Epithelial cell of esophagus (primary cell): ENCODE results near the gene CARHSP1.

Experiments
- DNase-seq: peaks from one replicate; pipeline ENCODE4 v3.0.0; 2010; ENCODE audit warnings: low read depth
- H3K4me3 ChIP-seq: 2 replicates; pipeline ENCODE4 v1.5.1; 2011; ENCODE audit warnings: mild to moderate bottlenecking, low read length, control low read depth
- CTCF ChIP-seq: IDR thresholded peaks from 2 replicates; pipeline ENCODE4 v1.5.1; 2011; ENCODE audit warnings: low read depth, mild to moderate bottlenecking, low read length, control low read depth, inconsistent platforms; ENCODE audit not compliant: insufficient read depth; ENCODE audit errors: missing control alignments

Gene CARHSP1

GRCh38 chr16:8816967-8817655 is 51.7 kb downstream of the CARHSP1 start:
- H3K4me3 ChIP-seq = no peak overlapping the region
- no peak for TF ChIP-seq CTCF
- no peak for DNase-seq

GRCh38 chr16:8814095-8814806 is 54.6 kb downstream of the CARHSP1 start:
- DNase-seq = no peak
- no peak overlapping the region for H3K4me3 ChIP-seq
- TF ChIP-seq CTCF = no peak

GRCh38 chr16:8812162-8812843 is 56.5 kb downstream of the CARHSP1 start:
- no peak overlapping the region for H3K4me3 ChIP-seq
- peak; percentile 52 for DNase-seq
- no peak for TF ChIP-seq CTCF

- DNase-seq = no peak
- no peak for TF ChIP-seq CTCF
- H3K4me3 ChIP-seq = no peak overlapping the region
Measured at GRCh38 chr16:8808613-8809353, 60.0 kb downstream of the CARHSP1 start.

GRCh38 chr16:8808009-8808408 is 60.8 kb downstream of the CARHSP1 start:
- H3K4me3 ChIP-seq = no peak overlapping the region
- DNase-seq = no peak
- no peak for TF ChIP-seq CTCF

- no peak for DNase-seq
- no peak for TF ChIP-seq CTCF
- no peak overlapping the region for H3K4me3 ChIP-seq
Measured at GRCh38 chr16:8807189-8807588, 61.6 kb downstream of the CARHSP1 start.
